Transverse colon (tissue), 4 donors: ENCODE measurements around the gene CEP70. TPM values are rescaled to one million over a fixed set of nuclear protein-coding genes. Genes with fewer than 3 reads are reported as not detected.

ENCODE experiments used
- DNase-seq: peaks from one replicate; pipeline ENCODE4 v3.0.0-alpha.2; 2019
- H3K27ac ChIP-seq, 4 donors: fragments of 200-600 bp; sonication (generic); 2 replicates each; pipeline ENCODE4 v1.5.1; 2016 to 2018; ENCODE audit warnings: inconsistent platforms in 4 of 4
- H3K27me3 ChIP-seq: fragments of 200-600 bp; sonication (generic); 2 replicates; pipeline ENCODE4 v1.5.1; 2017; ENCODE audit warnings: inconsistent platforms
- H3K36me3 ChIP-seq, 4 donors: fragments of 200-600 bp; sonication (generic); 2 replicates each; pipeline ENCODE4 v1.5.1; 2017 to 2019; ENCODE audit warnings: inconsistent platforms in 4 of 4
- H3K4me1 ChIP-seq, 4 donors: fragments of 200-600 bp; sonication (generic); 2 replicates each; pipeline ENCODE4 v1.5.1; 2017 to 2020; ENCODE audit warnings: inconsistent platforms in 4 of 4
- H3K4me3 ChIP-seq, 4 donors: fragments of 200-600 bp; sonication (generic); 1 replicate in 1 of 4; 2 replicates in 3 of 4; pipeline versions ENCODE4 v1.5.1 to v1.6.1; 2017 to 2019; ENCODE audit warnings: inconsistent platforms in 4 of 4
- H3K9me3 ChIP-seq, 2 donors: fragments of 200-600 bp; sonication (generic); 2 replicates each; pipeline ENCODE4 v1.5.1; 2017 to 2019; ENCODE audit warnings: inconsistent platforms in 2 of 2
- CTCF ChIP-seq, 5 experiments: fragments of 200-600 bp in 3 of 5; fragments of 450-650 bp in 2 of 5; sonication (generic) in 3 of 5; IDR thresholded peaks; 1 replicate in 2 of 5; 2 replicates in 3 of 5; pipeline ENCODE4 v1.5.1; 2016 to 2017; ENCODE audit warnings: antibody characterized with exemption in 5 of 5, inconsistent platforms in 3 of 5, mild to moderate bottlenecking in 2 of 5, moderate library complexity in 1 of 5
- EP300 ChIP-seq: sonication (generic); formaldehyde crosslinking; IDR thresholded peaks from one replicate; pipeline ENCODE4 v1.6.1; 2017; ENCODE audit warnings: antibody characterized with exemption, low read depth
- POLR2A ChIP-seq: fragments of 450-650 bp; IDR thresholded peaks from one replicate; pipeline ENCODE4 v1.6.1; 2016; ENCODE audit warnings: antibody characterized with exemption, mild to moderate bottlenecking, moderate library complexity
- POLR2AphosphoS5 ChIP-seq, 3 donors: sonication (generic); formaldehyde crosslinking; IDR thresholded peaks; one replicate each; pipeline ENCODE4 v1.6.1; 2016; ENCODE audit warnings: antibody characterized with exemption in 3 of 3
- WGBS, 2 donors: methylation state at CpG; one replicate each; pipeline ENCODE4 v1.1.5; 2018; ENCODE audit warnings: low coverage in 1 of 2; 5-methylcytosine and 5-hydroxymethylcytosine counted together
- in situ Hi-C, 4 donors: fragments of 200-750 bp; cut with MboI; loops; one replicate each; pipeline versions ENCODE4 v1.15.0 to v1.15.1; 2017; ENCODE audit warnings: low sequenced_read_pairs in 3 of 4, low pct_ligation_motif_present in 1 of 4, low pct_unique_long_range_greater_than_20kb in 1 of 4
- intact Hi-C: fragments of 100-400 bp; cut with DNase I; formaldehyde crosslinking; loops from one replicate; pipeline ENCODE4 v1.15.1; 2023; ENCODE audit warnings: low total_unique reads
- total RNA-seq, 4 donors: library from RNA; depleted of rRNA; stranded (reverse); fragments of >200 nt; gene quantifications; one replicate each; pipeline ENCODE4 v1.1.0, GENCODE V29; 2016

CEP70 gene
- total RNA-seq, 4 donors from 2014 or later, result 4.1 to 46.8 (median 22.6) TPM

GRCh38 chr3:138459619-138460535, 134.2 kb downstream of the CEP70 start:
- Histone ChIP-seq H3K27me3 (no peaks in the 10 kb centered on the region), H3K27ac (no peak overlapping the region), H3K9me3 (no peaks in the 10 kb centered on the region), H3K4me3 (no peak overlapping the region), H3K4me1 (no peaks in the 10 kb centered on the region), H3K36me3 (no peaks in the 10 kb centered on the region)
- in situ Hi-C loops, result no loop called here
- intact Hi-C loops, result no loop called here
- 90% methylated on average over 12 of the region's 15 CpGs; no CpG with 5 or more reads in 1 of the 2 donors for WGBS, 2 donors
- DNase-seq, result no peak
- TF ChIP-seq CTCF (IDR thresholded peaks at IDR 0.05) (no peak), EP300 (no peak), POLR2AphosphoS5 (IDR thresholded peaks at IDR 0.05) (no peak), POLR2A (no peak)

- 80 to 90% methylated on average over 2 to 9 of the region's 9 CpGs for WGBS, 2 donors
- in situ Hi-C loops (no loop called here), intact Hi-C loops (no loop called here)
- no peak overlapping the region for H3K27ac ChIP-seq
- no peaks in the 10 kb centered on the region for H3K27me3 ChIP-seq
- H3K9me3 ChIP-seq, result no peaks in the 10 kb centered on the region
- no peaks in the 10 kb centered on the region for H3K4me1 ChIP-seq
- no peaks in the 10 kb centered on the region for H3K36me3 ChIP-seq
- no peak for DNase-seq
- no peak overlapping the region for H3K4me3 ChIP-seq
- no peak for TF ChIP-seq CTCF (IDR thresholded peaks at IDR 0.05)
- no peak for TF ChIP-seq POLR2A
- no peak for TF ChIP-seq EP300
- TF ChIP-seq POLR2AphosphoS5 (IDR thresholded peaks at IDR 0.05), result no peak
These were observed 135.1 kb downstream of the CEP70 start for GRCh38 chr3:138458774-138459499.

- Histone ChIP-seq H3K36me3 (no peaks in the 10 kb centered on the region), H3K27ac (no peak overlapping the region), H3K4me3 (no peak overlapping the region), H3K4me1 (no peaks in the 10 kb centered on the region), H3K9me3 (no peaks in the 10 kb centered on the region), H3K27me3 (no peaks in the 10 kb centered on the region)
- TF ChIP-seq POLR2A (no peak), EP300 (no peak), POLR2AphosphoS5 (IDR thresholded peaks at IDR 0.05) (no peak), CTCF (IDR thresholded peaks at IDR 0.05) (no peak)
- DNase-seq, result no peak
- WGBS, 2 donors, result 88 to 100% methylated on average over 2 to 11 of the region's 11 CpGs
- intact Hi-C loops (no loop called here), in situ Hi-C loops (no loop called here)
These were observed 136.0 kb downstream of the CEP70 start for GRCh38 chr3:138457863-138458735.
